GM06990 (cell line): ENCODE measurements around the gene KLHL17.

Experiments
- DNase-seq: peaks from one replicate; pipeline ENCODE4 v3.0.0-alpha.2; 2011; ENCODE audit not compliant: insufficient read length; ENCODE audit errors: extremely low read depth
- H3K27me3 ChIP-seq: replicated peaks from 2 replicates; pipeline ENCODE4 v1.6.0; 2011; ENCODE audit warnings: low read length; ENCODE audit not compliant: control insufficient read depth, insufficient read depth
- H3K36me3 ChIP-seq: 2 replicates; pipeline ENCODE4 v1.5.1; 2011; ENCODE audit warnings: low read length; ENCODE audit not compliant: control insufficient read depth, insufficient read depth
- H3K4me3 ChIP-seq: replicated peaks from 2 replicates; pipeline ENCODE4 v1.5.1; 2011; ENCODE audit warnings: low read depth, mild to moderate bottlenecking, control low read depth, low read length
- CTCF ChIP-seq: IDR thresholded peaks from 2 replicates; pipeline ENCODE4 v1.5.1; 2011; ENCODE audit warnings: low read length, control low read depth, mild to moderate bottlenecking, inconsistent platforms; ENCODE audit not compliant: insufficient read depth, poor library complexity, severe bottlenecking

KLHL17 gene

GRCh38 chr1:921011-921837 is 39.2 kb upstream of the KLHL17 start:
- peak; percentile 22 for TF ChIP-seq CTCF
- peaks cover 13% of the 10 kb centered on the region for H3K27me3 ChIP-seq
- no peak overlapping the region for H3K4me3 ChIP-seq

GRCh38 chr1:923131-923990 is 37.0 kb upstream of the KLHL17 start, which contains the start of gene SAMD11:
TSS of gene SAMD11 (plus strand) at chr1:923923. CDS start at chr1:924432, 509 bp downstream.
- Histone ChIP-seq H3K27me3 (peaks cover 15% of the 10 kb centered on the region), H3K36me3 (no peaks in the 10 kb centered on the region), H3K4me3 (no peak within 1 kb of the TSS; the same call in 1 of the 2 replicates)
- DNase-seq, result peak; percentile 65
- TF ChIP-seq CTCF, result no peak

More at GRCh38 chr1:921011-921837, 39.2 kb upstream of the KLHL17 start:
- H3K36me3 ChIP-seq, result no peaks in the 10 kb centered on the region
- DNase-seq, result peak; percentile 63

- H3K4me3 ChIP-seq, result no peak overlapping the region
- TF ChIP-seq CTCF, result no peak
- H3K36me3 ChIP-seq, result no peaks in the 10 kb centered on the region
- DNase-seq, result no peak
- peaks cover 15% of the 10 kb centered on the region for H3K27me3 ChIP-seq
These were observed 36.3 kb upstream of the KLHL17 start for GRCh38 chr1:923991-924655.

GRCh38 chr1:924656-925560 is 35.5 kb upstream of the KLHL17 start:
- Histone ChIP-seq H3K36me3 (no peaks in the 10 kb centered on the region), H3K27me3 (peaks cover 15% of the 10 kb centered on the region), H3K4me3 (no peak overlapping the region)
- no peak for DNase-seq
- no peak for TF ChIP-seq CTCF
